H1 (cell line): ENCODE measurements around the gene TWIST2. TPM values are rescaled to one million over a fixed set of nuclear protein-coding genes. Genes with fewer than 3 reads are reported as not detected.
A peak's percentile ranks its signal among the peaks of the same experiment; 100 is the strongest.

ENCODE experiments used
- CTCF ChIA-PET: fragments of 300-600 bp; sonication (Branson Sonifier 250); formaldehyde crosslinking; loops from one replicate; lab custom pipeline; 2021; ENCODE audit not compliant: partially characterized antibody; lab: Charles Lee
- POLR2A ChIA-PET: fragments of 300-600 bp; sonication (Branson Sonifier 250); formaldehyde crosslinking; loops from one replicate; lab custom pipeline; 2021; ENCODE audit warnings: inconsistent platforms; ENCODE audit not compliant: partially characterized antibody; lab: Charles Lee
- DNase-seq, 2 experiments: peaks; one replicate each; pipeline versions ENCODE4 v3.0.0 to v3.0.0-alpha.2; 2010 to 2022; ENCODE audit warnings: low spot score in 2 of 2, low read depth in 1 of 2, mixed read lengths in 1 of 2
- FAIRE-seq: peaks from 2 replicates; lab custom pipeline; 2011; peaks lifted over from hg19 to GRCh38; lab: Jason Lieb, UNC
- H2AFZ ChIP-seq: 2 replicates; pipeline ENCODE4 v1.8.1; 2012; ENCODE audit warnings: low read length, inconsistent platforms
- H2AK5ac ChIP-seq: 2 replicates; pipeline ENCODE4 v1.6.1; 2013; ENCODE audit warnings: low read depth, low read length
- H2BK120ac ChIP-seq: replicated peaks from 2 replicates; pipeline ENCODE3; 2013; ENCODE audit warnings: low read depth, low read length, inconsistent platforms
- H2BK12ac ChIP-seq: 2 replicates; pipeline ENCODE4 v1.6.1; 2013; ENCODE audit warnings: low read depth, low read length
- H2BK15ac ChIP-seq: 2 replicates; pipeline ENCODE4 v1.6.1; 2013; ENCODE audit warnings: low read length
- H2BK20ac ChIP-seq: 2 replicates; pipeline ENCODE4 v1.6.1; 2013; ENCODE audit warnings: low read length
- H2BK5ac ChIP-seq: 2 replicates; pipeline ENCODE4 v1.6.1; 2013; ENCODE audit warnings: low read depth, low read length
- H3K14ac ChIP-seq: 2 replicates; pipeline ENCODE4 v1.6.1; 2013; ENCODE audit warnings: inconsistent platforms; ENCODE audit not compliant: insufficient read length
- H3K18ac ChIP-seq: 2 replicates; pipeline ENCODE4 v1.6.1; 2013; ENCODE audit warnings: low read length; ENCODE audit errors: extremely low read depth
- H3K23ac ChIP-seq: 2 replicates; pipeline ENCODE4 v1.6.1; 2013; ENCODE audit warnings: inconsistent platforms; ENCODE audit not compliant: insufficient read length
- H3K23me2 ChIP-seq: 2 replicates; pipeline ENCODE4 v1.6.1; 2013; ENCODE audit warnings: low read depth, low read length
- H3K27ac ChIP-seq: 2 replicates; pipeline ENCODE4 v1.6.1; 2011; ENCODE audit warnings: low read depth, low read length, inconsistent platforms
- H3K27me3 ChIP-seq, 4 experiments: replicated peaks in 1 of 4; 1 replicate in 1 of 4; 2 replicates in 3 of 4; pipeline versions ENCODE4 v1.6.1 to v1.8.1; 2011 to 2013; ENCODE audit warnings: low read length in 3 of 4, mild to moderate bottlenecking in 3 of 4, inconsistent platforms in 2 of 4, mixed read lengths in 2 of 4, moderate library complexity in 1 of 4; ENCODE audit not compliant: control insufficient read depth in 3 of 4, insufficient read depth in 3 of 4; ENCODE audit errors: extremely low read depth in 1 of 4
- H3K36me3 ChIP-seq, 4 experiments: 2 replicates each; pipeline versions ENCODE4 v1.6.1 to v1.8.1; 2011 to 2013; ENCODE audit warnings: mild to moderate bottlenecking in 4 of 4, low read length in 3 of 4, moderate library complexity in 2 of 4, control low read depth in 1 of 4, inconsistent platforms in 1 of 4; ENCODE audit not compliant: insufficient read depth in 4 of 4, control insufficient read depth in 2 of 4
- H3K4ac ChIP-seq: replicated peaks from 2 replicates; pipeline ENCODE3; 2013; ENCODE audit warnings: low read length, low read depth, mixed read lengths, inconsistent platforms; ENCODE audit not compliant: insufficient read length
- H3K4me1 ChIP-seq, 4 experiments: replicated peaks in 1 of 4; 1 replicate in 1 of 4; 2 replicates in 3 of 4; pipeline versions ENCODE4 v1.6.1 to v1.8.1; 2011 to 2013; ENCODE audit warnings: low read length in 3 of 4, inconsistent platforms in 2 of 4, mixed read lengths in 1 of 4; ENCODE audit not compliant: insufficient read depth in 4 of 4, control insufficient read depth in 3 of 4
- H3K4me2 ChIP-seq, 2 experiments: 2 replicates each; pipeline versions ENCODE4 v1.6.1 to v1.8.1; 2011 to 2013; ENCODE audit warnings: low read depth in 2 of 2, low read length in 2 of 2, control low read depth in 1 of 2, inconsistent platforms in 1 of 2, mild to moderate bottlenecking in 1 of 2; ENCODE audit not compliant: insufficient read depth in 1 of 2
- H3K4me3 ChIP-seq, 4 experiments: fragments of 200-600, 300-600 bp in 1 of 4; sonication (generic), shearing (Covaris generic), sonication (Bioruptor Twin) in 1 of 4; 2 replicates each; pipeline versions ENCODE4 v1.5.1 to v1.8.1; 2011 to 2016; ENCODE audit warnings: low read length in 4 of 4, low read depth in 3 of 4, control low read depth in 2 of 4, inconsistent platforms in 2 of 4, mild to moderate bottlenecking in 2 of 4, mixed read lengths in 1 of 4, moderate library complexity in 1 of 4; ENCODE audit not compliant: insufficient read depth in 2 of 4; ENCODE audit errors: extremely low read depth in 1 of 4
- H3K56ac ChIP-seq: replicated peaks from 2 replicates; pipeline ENCODE3; 2013; ENCODE audit warnings: low read depth, mild to moderate bottlenecking, mixed read lengths, low read length, inconsistent platforms; ENCODE audit not compliant: insufficient read length
- H3K79me1 ChIP-seq: 2 replicates; pipeline ENCODE4 v1.6.1; 2013; ENCODE audit warnings: low read depth, low read length, control low read depth
- H3K79me2 ChIP-seq, 2 experiments: 2 replicates each; pipeline versions ENCODE4 v1.6.1 to v1.8.1; 2012 to 2013; ENCODE audit warnings: low read length in 2 of 2, mild to moderate bottlenecking in 2 of 2, inconsistent platforms in 1 of 2; ENCODE audit not compliant: insufficient read depth in 2 of 2, control insufficient read depth in 1 of 2
- H3K9ac ChIP-seq, 4 experiments: replicated peaks in 1 of 4; 1 replicate in 1 of 4; 2 replicates in 3 of 4; pipeline versions ENCODE4 v1.6.1 to v1.8.1; 2011 to 2013; ENCODE audit warnings: low read depth in 3 of 4, low read length in 3 of 4, control low read depth in 2 of 4, mild to moderate bottlenecking in 2 of 4, moderate library complexity in 2 of 4, inconsistent platforms in 1 of 4; ENCODE audit errors: extremely low read depth in 1 of 4
- H3K9me3 ChIP-seq, 2 experiments: 2 replicates each; pipeline versions ENCODE4 v1.6.1 to v1.8.1; 2012 to 2013; ENCODE audit warnings: mild to moderate bottlenecking in 2 of 2, moderate library complexity in 2 of 2, control low read depth in 1 of 2, inconsistent platforms in 1 of 2, low read depth in 1 of 2, low read length in 1 of 2, mixed read lengths in 1 of 2; ENCODE audit not compliant: insufficient read depth in 2 of 2
- H4K20me1 ChIP-seq, 2 experiments: replicated peaks in 1 of 2; 2 replicates each; pipeline versions ENCODE3 to v1.8.1; 2011 to 2013; ENCODE audit warnings: inconsistent platforms in 2 of 2, low read length in 2 of 2, mild to moderate bottlenecking in 1 of 2; ENCODE audit not compliant: insufficient read depth in 2 of 2, control insufficient read depth in 1 of 2
- H4K5ac ChIP-seq: 2 replicates; pipeline ENCODE4 v1.6.1; 2013; ENCODE audit warnings: low read length, low read depth, mixed read lengths, inconsistent platforms; ENCODE audit not compliant: insufficient read length
- H4K8ac ChIP-seq: 2 replicates; pipeline ENCODE4 v1.8.0; 2013; ENCODE audit warnings: mild to moderate bottlenecking, moderate library complexity, low read length, inconsistent platforms; ENCODE audit not compliant: insufficient read depth; ENCODE audit errors: extremely low read depth
- H4K91ac ChIP-seq: replicated peaks from 2 replicates; pipeline ENCODE3; 2013; ENCODE audit warnings: low read length, mixed read lengths, inconsistent platforms; ENCODE audit not compliant: insufficient read length
- ASH2L ChIP-seq: fragments of 200-600, 300-600 bp; sonication (generic); IDR thresholded peaks from one replicate; pipeline ENCODE4 v1.7.1; 2017; ENCODE audit warnings: low read length
- CBX5 ChIP-seq: fragments of 300-800, 300-1000 bp; sonication (generic); IDR thresholded peaks from 2 replicates; pipeline ENCODE4 v1.7.1; 2016; ENCODE audit warnings: antibody characterized with exemption, low read length, low read depth
- JUN ChIP-seq: IDR thresholded peaks from 2 replicates; pipeline ENCODE4 v1.6.1; 2011; ENCODE audit warnings: low read depth, mild to moderate bottlenecking, improper control_type of control experiment, low read length
- KDM5A ChIP-seq: fragments of 200-600 bp; IDR thresholded peaks from 2 replicates; pipeline ENCODE4 v1.7.1; 2012; ENCODE audit warnings: mild to moderate bottlenecking, low read length, inconsistent platforms, mixed read lengths
- PHF8 ChIP-seq: fragments of 200-600 bp; sonication (generic); conservative IDR thresholded peaks from 2 replicates; pipeline ENCODE4 v1.7.1; 2012; ENCODE audit warnings: low read depth, mild to moderate bottlenecking, inconsistent platforms, low read length, moderate library complexity
- SIX5 ChIP-seq: IDR thresholded peaks from 2 replicates; pipeline ENCODE4 v1.6.1; 2011; ENCODE audit warnings: mild to moderate bottlenecking, low read depth, low read length
- SP4 ChIP-seq: IDR thresholded peaks from 2 replicates; pipeline ENCODE4 v1.6.1; 2012; ENCODE audit warnings: low read length, inconsistent platforms
- SUZ12 ChIP-seq: fragments of 200-600 bp; sonication (generic); IDR thresholded peaks from 2 replicates; pipeline ENCODE4 v1.6.1; 2012; ENCODE audit warnings: mild to moderate bottlenecking, inconsistent platforms, low read length, moderate library complexity, mixed read lengths
- TAF1 ChIP-seq: IDR thresholded peaks from 2 replicates; pipeline ENCODE4 v1.6.1; 2011; ENCODE audit warnings: mild to moderate bottlenecking, low read depth, low read length
- TAF7 ChIP-seq: optimal IDR thresholded peaks from 2 replicates; pipeline ENCODE3; 2011; ENCODE audit warnings: low read depth, mild to moderate bottlenecking, inconsistent platforms, low read length, moderate library complexity, borderline replicate concordance
- WGBS, 2 experiments: shearing (Covaris generic) in 1 of 2; methylation state at CpG; one replicate each; pipeline versions ENCODE4 v1.1.6 to v1.1.7; 2013 to 2015; ENCODE audit warnings: low lambda C conversion rate in 2 of 2, mixed read lengths in 2 of 2, inconsistent platforms in 1 of 2, low coverage in 1 of 2, missing lambda C conversion rate in 1 of 2; ENCODE audit not compliant: insufficient replicate concordance in 2 of 2, insufficient coverage in 1 of 2, insufficient read length in 1 of 2; ENCODE audit errors: extremely low coverage in 1 of 2, missing lambda C conversion rate in 1 of 2; 5-methylcytosine and 5-hydroxymethylcytosine counted together
- polyA plus RNA-seq, 7 experiments: library from polyadenylated mRNA; depleted of rRNA in 3 of 7; stranded (reverse) in 5 of 7; unstranded in 2 of 7; fragments of >200 nt in 5 of 7; fragments of 200-250 nt in 2 of 7; gene quantifications; 1 replicate in 5 of 7; 2 replicates in 1 of 7; 4 replicates in 1 of 7; pipeline versions ENCODE4 v1.2.1 to v1.2.3, GENCODE V29; 2011 to 2013; ENCODE audit warnings: missing spikeins in 2 of 7, mixed read lengths in 2 of 7
- total RNA-seq: library from RNA; stranded (reverse); fragmentation: NEBNext Ultra II Directional; extraction: Animal tissue kit (Norgen Biotek cat#: 25700); gene quantifications from 2 replicates; pipeline ENCODE4 v1.2.1, GENCODE V29; 2021
- TF ChIP-seq, protein P1 (sequence below): IDR thresholded peaks from 2 replicates; pipeline ENCODE4 v1.6.1; 2012; ENCODE audit warnings: inconsistent platforms

Gene TWIST2
- total and polyA plus RNA-seq, 2 of the 8 experiments (the other 6 are each of a cell fraction or from before 2014, with no cell fraction given): 2.6 to 4.3 TPM

DNA sequence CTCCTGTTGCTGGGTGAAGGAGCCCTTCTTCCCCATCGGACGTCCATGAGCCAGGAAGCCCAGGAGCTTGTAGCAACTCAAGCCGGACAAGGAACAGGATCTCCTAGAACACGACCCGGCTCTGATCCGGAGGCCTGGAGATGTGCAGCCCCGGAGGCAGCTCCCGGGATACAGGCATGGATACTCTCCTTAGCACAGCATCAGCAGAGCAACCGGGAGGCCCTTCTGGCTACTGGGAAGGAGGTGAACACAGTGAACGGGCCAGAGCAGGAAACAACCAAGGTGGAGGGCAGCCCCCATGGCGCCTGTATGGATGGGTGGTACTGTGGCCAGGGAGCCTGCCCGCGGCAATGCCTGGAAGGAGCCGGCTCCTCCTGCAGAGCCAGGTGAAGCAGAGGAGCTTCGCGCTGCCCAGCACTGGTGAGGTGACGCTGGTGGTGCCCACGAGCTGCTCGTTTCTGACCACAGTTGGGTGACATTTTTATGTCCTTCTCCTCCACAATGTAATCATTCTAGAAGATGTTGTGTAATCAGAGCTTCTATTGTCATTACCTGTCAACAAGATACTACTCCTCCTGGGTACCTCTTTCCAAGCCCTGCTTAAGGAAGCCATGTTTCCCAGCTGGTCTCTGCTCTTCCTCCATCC, 94.3 kb downstream of the TWIST2 start:
- H2BK15ac ChIP-seq: no peak overlapping the region
- WGBS, 2 experiments: 95% methylated on average over 18 of the region's 19 CpGs; no CpG with 5 or more reads in 1 of the 2 experiments
- CTCF ChIA-PET: no interaction called here

More for the DNA sequence above, 94.3 kb downstream of the TWIST2 start:
- Histone ChIP-seq H3K9me3 (no peaks in the 10 kb centered on the region), H2BK20ac (no peak overlapping the region), H3K4ac (no peak overlapping the region), H4K20me1 (no peaks in the 10 kb centered on the region), H3K4me2 (no peak overlapping the region), H3K4me1 (no peaks in the 10 kb centered on the region), H3K27me3 (no peaks in the 10 kb centered on the region), H3K4me3 (no peak overlapping the region), H3K79me1 (no peaks in the 10 kb centered on the region), H3K27ac (no peak overlapping the region), H3K23me2 (no peaks in the 10 kb centered on the region), H3K9ac (no peak overlapping the region), H4K5ac (no peak overlapping the region), H2BK5ac (no peak overlapping the region), H3K79me2 (no peaks in the 10 kb centered on the region), H3K14ac (no peak overlapping the region), H2AFZ (no peak overlapping the region), H3K18ac (no peak overlapping the region), H3K23ac (no peak overlapping the region), H4K91ac (no peak overlapping the region), H3K36me3 (no peaks in the 10 kb centered on the region), H3K56ac (no peak overlapping the region), H4K8ac (no peak overlapping the region), H2BK12ac (no peak overlapping the region), H2AK5ac (no peak overlapping the region), H2BK120ac (no peak overlapping the region)
- no peak for FAIRE-seq
- peak in 1 of 2 experiments; percentile 29 for DNase-seq
- POLR2A ChIA-PET: no interaction called here
- TF ChIP-seq SIX5 (no peak), CBX5 (no peak), ASH2L (no peak), TAF1 (no peak), JUN (no peak), TAF7 (no peak), KDM5A (no peak), PHF8 (no peak), SP4 (no peak), SUZ12 (no peak)
- TF ChIP-seq, protein P1, sequence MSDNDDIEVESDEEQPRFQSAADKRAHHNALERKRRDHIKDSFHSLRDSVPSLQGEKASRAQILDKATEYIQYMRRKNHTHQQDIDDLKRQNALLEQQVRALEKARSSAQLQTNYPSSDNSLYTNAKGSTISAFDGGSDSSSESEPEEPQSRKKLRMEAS: no peak
